ENCODE data around the gene IL18R1.

IL18R1 gene

GRCh38 chr2:102399499-102400141 lies 44.0 kb downstream of the IL18R1 start:
- no peak for DNase-seq (ENCODE audit: low read depth, low spot score)
- TF ChIP-seq CTCF (IDR thresholded peaks at IDR 0.05; ENCODE audit: insufficient read depth, low read length, missing control alignments) = no peak
- ChIA-PET POLR2A (no interaction called here), CTCF (no interaction called here)
- H3K4me3 ChIP-seq (ENCODE audit: low read depth, low read length) = no peak overlapping the region

GRCh38 chr2:102401456-102401855 lies 45.9 kb downstream of the IL18R1 start:
- DNase-seq (ENCODE audit: low read depth, low spot score) = no peak
- CTCF ChIA-PET = no interaction called here
- POLR2A ChIA-PET = no interaction called here
- no peak for TF ChIP-seq CTCF (IDR thresholded peaks at IDR 0.05; ENCODE audit: insufficient read depth, low read length, missing control alignments)
- H3K4me3 ChIP-seq (ENCODE audit: low read depth, low read length) = no peak overlapping the region

- no peak for DNase-seq (ENCODE audit: low read depth, low spot score)
- CTCF ChIA-PET = no interaction called here
- POLR2A ChIA-PET = no interaction called here
- TF ChIP-seq CTCF (IDR thresholded peaks at IDR 0.05; ENCODE audit: insufficient read depth, low read length, missing control alignments) = no peak
- H3K4me3 ChIP-seq (ENCODE audit: low read depth, low read length) = no peak overlapping the region
These were observed 46.3 kb downstream of the IL18R1 start for GRCh38 chr2:102401865-102402264.

- no peak overlapping the region for H3K4me3 ChIP-seq (ENCODE audit: low read depth, low read length)
- no peak for TF ChIP-seq CTCF (IDR thresholded peaks at IDR 0.05; ENCODE audit: insufficient read depth, low read length, missing control alignments)
- CTCF ChIA-PET = no interaction called here
- POLR2A ChIA-PET = no interaction called here
- DNase-seq (ENCODE audit: low read depth, low spot score) = no peak
These were observed 55.4 kb downstream of the IL18R1 start for GRCh38 chr2:102410952-102411351.

- CTCF ChIA-PET = no interaction called here
- POLR2A ChIA-PET = no interaction called here
These were observed 56.6 kb downstream of the IL18R1 start for GRCh38 chr2:102412199-102412598.

GRCh38 chr2:102417946-102418345 lies 62.4 kb downstream of the IL18R1 start:
- H3K4me3 ChIP-seq (ENCODE audit: low read depth, low read length) = no peak overlapping the region
- no peak for TF ChIP-seq CTCF (IDR thresholded peaks at IDR 0.05; ENCODE audit: insufficient read depth, low read length, missing control alignments)
- POLR2A ChIA-PET = no interaction called here
- CTCF ChIA-PET = no interaction called here
- no peak for DNase-seq (ENCODE audit: low read depth, low spot score)

More at GRCh38 chr2:102412199-102412598, 56.6 kb downstream of the IL18R1 start:
- no peak for DNase-seq (ENCODE audit: low read depth, low spot score)
- no peak for TF ChIP-seq CTCF (IDR thresholded peaks at IDR 0.05; ENCODE audit: insufficient read depth, low read length, missing control alignments)
- no peak overlapping the region for H3K4me3 ChIP-seq (ENCODE audit: low read depth, low read length)

All from AG04449 (cell line).